ENCODE results near the gene KLHL4.

DNA sequence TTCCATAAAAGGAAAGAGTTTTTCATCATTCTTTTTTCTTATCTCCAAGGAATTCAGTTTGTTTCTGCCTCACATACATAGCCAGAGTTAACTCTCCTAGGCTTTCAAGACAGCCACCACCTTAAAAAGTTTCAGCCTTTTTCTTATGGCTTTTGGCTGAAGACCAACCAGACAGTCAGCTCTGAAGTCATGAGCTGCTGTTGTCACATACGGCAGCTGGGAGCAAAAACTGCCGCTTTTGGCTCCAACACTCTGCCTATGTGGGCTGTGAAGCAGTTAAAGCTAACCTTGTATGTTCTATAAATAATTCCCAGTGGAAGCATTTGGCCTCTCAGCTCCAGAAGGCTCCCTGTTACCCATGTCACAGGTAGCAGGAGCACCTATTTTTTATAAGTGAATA is 104.1 kb downstream of the KLHL4 start:
- TF ChIP-seq, protein P1, sequence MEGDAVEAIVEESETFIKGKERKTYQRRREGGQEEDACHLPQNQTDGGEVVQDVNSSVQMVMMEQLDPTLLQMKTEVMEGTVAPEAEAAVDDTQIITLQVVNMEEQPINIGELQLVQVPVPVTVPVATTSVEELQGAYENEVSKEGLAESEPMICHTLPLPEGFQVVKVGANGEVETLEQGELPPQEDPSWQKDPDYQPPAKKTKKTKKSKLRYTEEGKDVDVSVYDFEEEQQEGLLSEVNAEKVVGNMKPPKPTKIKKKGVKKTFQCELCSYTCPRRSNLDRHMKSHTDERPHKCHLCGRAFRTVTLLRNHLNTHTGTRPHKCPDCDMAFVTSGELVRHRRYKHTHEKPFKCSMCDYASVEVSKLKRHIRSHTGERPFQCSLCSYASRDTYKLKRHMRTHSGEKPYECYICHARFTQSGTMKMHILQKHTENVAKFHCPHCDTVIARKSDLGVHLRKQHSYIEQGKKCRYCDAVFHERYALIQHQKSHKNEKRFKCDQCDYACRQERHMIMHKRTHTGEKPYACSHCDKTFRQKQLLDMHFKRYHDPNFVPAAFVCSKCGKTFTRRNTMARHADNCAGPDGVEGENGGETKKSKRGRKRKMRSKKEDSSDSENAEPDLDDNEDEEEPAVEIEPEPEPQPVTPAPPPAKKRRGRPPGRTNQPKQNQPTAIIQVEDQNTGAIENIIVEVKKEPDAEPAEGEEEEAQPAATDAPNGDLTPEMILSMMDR (optimal IDR thresholded peaks at IDR 0.05 in 1 of 3, IDR thresholded peaks at IDR 0.05 in 1 of 3, conservative IDR thresholded peaks at IDR 0.05 in 1 of 3; ENCODE audit: extremely low read depth in 1 of 3, insufficient read depth in 2 of 3, low read length in 3 of 3), result no peak
- TF ChIP-seq EZH2 (IDR thresholded peaks at IDR 0.05; ENCODE audit: low read length), result no peak

All from keratinocyte (primary cell).